Keratinocyte (primary cell): ENCODE data around the gene IARS2. TPM values are rescaled to one million over a fixed set of nuclear protein-coding genes. Genes with fewer than 3 reads are reported as not detected.

Experiments used
- DNase-seq: peaks from one replicate; pipeline ENCODE4 v3.0.0-alpha.2; 2011; ENCODE audit warnings: low read depth, missing footprints, low spot score
- FAIRE-seq: peaks from 2 replicates; lab custom pipeline; 2011; peaks lifted over from hg19 to GRCh38; lab: Jason Lieb, UNC
- H2AFZ ChIP-seq: 2 replicates; pipeline ENCODE4 v1.6.0; 2012; ENCODE audit warnings: low read length, control low read depth, inconsistent platforms; ENCODE audit not compliant: control insufficient read depth
- H3K27ac ChIP-seq: 2 replicates; pipeline ENCODE4 v1.5.1; 2011; ENCODE audit warnings: low read length; ENCODE audit not compliant: control insufficient read depth, insufficient read depth
- H3K27me3 ChIP-seq: 3 replicates; pipeline ENCODE4 v1.6.0; 2011; ENCODE audit warnings: low read length; ENCODE audit not compliant: control insufficient read depth, insufficient read depth; ENCODE audit errors: extremely low read depth
- H3K36me3 ChIP-seq, 2 experiments: 2 replicates in 1 of 2; 3 replicates in 1 of 2; pipeline ENCODE4 v1.5.1; 2011; ENCODE audit warnings: low read length in 2 of 2, mild to moderate bottlenecking in 1 of 2; ENCODE audit not compliant: control insufficient read depth in 2 of 2, insufficient read depth in 2 of 2; ENCODE audit errors: extremely low read depth in 1 of 2
- H3K4me1 ChIP-seq: 3 replicates; pipeline ENCODE4 v1.5.1; 2011; ENCODE audit warnings: low read length; ENCODE audit not compliant: control insufficient read depth, insufficient read depth; ENCODE audit errors: extremely low read depth
- H3K4me2 ChIP-seq: 3 replicates; pipeline ENCODE4 v1.6.0; 2011; ENCODE audit warnings: low read depth, low read length; ENCODE audit not compliant: control insufficient read depth, insufficient read depth; ENCODE audit errors: extremely low read depth
- H3K4me3 ChIP-seq, 3 experiments: fragments of 200-600 bp in 1 of 3; sonication (generic) in 1 of 3; 2 replicates in 2 of 3; 3 replicates in 1 of 3; pipeline ENCODE4 v1.5.1; 2011 to 2016; ENCODE audit warnings: low read length in 3 of 3, mild to moderate bottlenecking in 3 of 3, control low read depth in 2 of 3, inconsistent platforms in 1 of 3, low read depth in 1 of 3, mixed read lengths in 1 of 3, mixed run types in 1 of 3, moderate library complexity in 1 of 3; ENCODE audit not compliant: control insufficient read depth in 2 of 3, insufficient read depth in 2 of 3; ENCODE audit errors: extremely low read depth in 1 of 3
- H3K79me2 ChIP-seq: 2 replicates; pipeline ENCODE4 v1.6.0; 2012; ENCODE audit warnings: low read length; ENCODE audit not compliant: control insufficient read depth, insufficient read depth
- H3K9ac ChIP-seq: 3 replicates; pipeline ENCODE4 v1.6.0; 2011; ENCODE audit warnings: low read length; ENCODE audit not compliant: control insufficient read depth, insufficient read depth; ENCODE audit errors: extremely low read depth
- H3K9me1 ChIP-seq: 3 replicates; pipeline ENCODE4 v1.6.0; 2011; ENCODE audit warnings: low read length; ENCODE audit not compliant: control insufficient read depth, insufficient read depth; ENCODE audit errors: extremely low read depth
- H3K9me3 ChIP-seq: 2 replicates; pipeline ENCODE4 v1.5.1; 2012; ENCODE audit warnings: low read depth, low read length; ENCODE audit not compliant: control insufficient read depth
- H4K20me1 ChIP-seq: 3 replicates; pipeline ENCODE4 v1.6.0; 2011; ENCODE audit warnings: low read length; ENCODE audit not compliant: control insufficient read depth, insufficient read depth; ENCODE audit errors: extremely low read depth
- CTCF ChIP-seq, 3 experiments: IDR thresholded peaks in 1 of 3; conservative IDR thresholded peaks in 1 of 3; optimal IDR thresholded peaks in 1 of 3; 2 replicates in 2 of 3; 3 replicates in 1 of 3; pipeline versions ENCODE3 to v1.5.1; 2011; ENCODE audit warnings: low read length in 3 of 3, mild to moderate bottlenecking in 3 of 3, moderate library complexity in 2 of 3, control low read depth in 1 of 3, inconsistent platforms in 1 of 3; ENCODE audit not compliant: insufficient read depth in 2 of 3; ENCODE audit errors: extremely low read depth in 1 of 3
- EZH2 ChIP-seq: IDR thresholded peaks from one replicate; pipeline ENCODE4 v1.6.1; 2012; ENCODE audit warnings: inconsistent platforms, mild to moderate bottlenecking, low read length, moderate library complexity
- dilution Hi-C: fragments of 300-500 bp; cut with MboI; formaldehyde crosslinking; loops from one replicate; pipeline ENCODE4 v1.7.0; 2020; ENCODE audit warnings: low sequenced_read_pairs; ENCODE audit not compliant: extremely low pct_ligation_motif_present
- polyA plus RNA-seq, 5 experiments: library from polyadenylated mRNA; depleted of rRNA in 3 of 5; stranded (reverse) in 3 of 5; stranded (forward) in 1 of 5; unstranded in 1 of 5; fragments of >200 nt; gene quantifications; 1 replicate in 1 of 5; 2 replicates in 3 of 5; 3 replicates in 1 of 5; pipeline versions ENCODE4 v1.2.1 to v1.2.3, GENCODE V29; 2011 to 2012; ENCODE audit warnings: missing spikeins in 2 of 5, low read depth in 1 of 5, low replicate concordance in 1 of 5

IARS2 gene
- polyA plus RNA-seq, 1 donor (not counting 4 experiments of a cell fraction or from before 2014, with no cell fraction given), result 69.0 TPM

- H2AFZ ChIP-seq, result peak overlapping the region; percentile 99
- no peaks in the 10 kb centered on the region for H3K36me3 ChIP-seq
- no peak for DNase-seq
- no peaks in the 10 kb centered on the region for H3K4me1 ChIP-seq
- H3K79me2 ChIP-seq, result peaks cover 48% of the 10 kb centered on the region
- H3K9me3 ChIP-seq, result no peaks in the 10 kb centered on the region
- peak overlapping the region; percentile 90 for H3K9ac ChIP-seq
- no peak for TF ChIP-seq CTCF (optimal IDR thresholded peaks at IDR 0.05 in 1 of 3, IDR thresholded peaks at IDR 0.05 in 1 of 3, conservative IDR thresholded peaks at IDR 0.05 in 1 of 3; ENCODE audit: extremely low read depth in 1 of 3, insufficient read depth in 2 of 3, low read length in 3 of 3)
- TF ChIP-seq EZH2, result no peak
- dilution Hi-C loops, result no loop called here
- peak overlapping the region; percentile 95 to 97 (median 96) for H3K4me3 ChIP-seq
- no peaks in the 10 kb centered on the region for H4K20me1 ChIP-seq
- H3K27ac ChIP-seq, result peak overlapping the region; percentile 81
- no peak for FAIRE-seq
- H3K4me2 ChIP-seq, result peak overlapping the region; percentile 52
- H3K27me3 ChIP-seq, result no peaks in the 10 kb centered on the region
- no peaks in the 10 kb centered on the region for H3K9me1 ChIP-seq
These were observed 48.4 kb upstream of the IARS2 start for GRCh38 chr1:220045356-220046051.

DNA sequence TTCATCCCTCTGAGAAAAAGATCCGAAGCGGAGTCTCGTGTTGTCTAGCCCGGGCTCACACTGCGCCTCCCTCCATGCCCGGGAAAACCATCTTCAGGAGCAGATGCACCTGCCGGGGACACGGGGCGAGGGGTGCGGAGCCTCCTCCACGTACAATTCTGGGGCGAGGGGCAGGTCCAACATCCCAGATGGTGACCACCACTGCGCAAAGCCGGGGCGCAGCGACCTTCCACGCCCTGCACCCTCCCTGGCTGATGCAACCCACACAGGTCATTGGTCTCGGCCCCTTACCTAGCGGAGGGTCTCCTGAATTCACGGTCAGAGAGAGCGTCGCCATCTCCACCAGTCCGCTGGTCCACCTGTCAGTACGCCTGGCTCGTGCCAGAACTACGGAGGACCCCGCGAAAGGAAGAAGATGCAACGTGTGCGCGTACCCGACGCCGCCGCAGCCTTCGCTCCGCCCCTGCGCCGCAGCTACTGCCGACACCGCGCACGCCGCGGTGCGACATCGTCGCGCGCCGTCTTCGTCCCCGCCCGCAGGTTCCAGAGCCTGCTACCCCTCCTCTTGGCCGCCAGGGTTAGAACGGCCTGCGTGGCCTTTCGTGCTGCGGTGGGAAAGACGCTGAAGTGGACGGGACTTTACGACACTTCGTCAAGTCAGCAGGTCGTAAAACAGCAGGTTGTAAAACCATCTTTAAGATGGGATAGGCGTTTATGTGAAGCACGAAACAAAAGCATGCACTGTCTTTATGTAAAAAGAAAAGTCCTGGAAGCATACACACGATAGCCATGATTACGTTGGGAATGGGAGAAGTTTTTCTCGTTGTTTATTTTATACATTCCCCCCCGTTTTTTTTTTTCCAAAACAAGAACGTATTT lies 47.6 kb upstream of the IARS2 start, which contains the start of gene EPRS1:
TSS of gene EPRS1 (minus strand) at position 454 of the 879 bp plus-strand sequence. CDS start at position 337, 117 bp downstream.
- no peaks in the 10 kb centered on the region for H3K9me1 ChIP-seq
- no peaks in the 10 kb centered on the region for H3K27me3 ChIP-seq
- H3K4me3 ChIP-seq, result peak within 1 kb of the TSS; percentile 95 to 97 (median 96)
- no peaks in the 10 kb centered on the region for H4K20me1 ChIP-seq
- H3K9me3 ChIP-seq, result no peaks in the 10 kb centered on the region
- dilution Hi-C loops, result no loop called here
- peak within 1 kb of the TSS; percentile 90 for H3K9ac ChIP-seq
- peak within 1 kb of the TSS; percentile 99 for H2AFZ ChIP-seq
- H3K4me1 ChIP-seq, result no peaks in the 10 kb centered on the region
- H3K4me2 ChIP-seq, result peak within 1 kb of the TSS; percentile 70
- no peaks in the 10 kb centered on the region for H3K36me3 ChIP-seq
- TF ChIP-seq EZH2 (no peak), CTCF (optimal IDR thresholded peaks at IDR 0.05 in 1 of 3, IDR thresholded peaks at IDR 0.05 in 1 of 3, conservative IDR thresholded peaks at IDR 0.05 in 1 of 3; ENCODE audit: extremely low read depth in 1 of 3, insufficient read depth in 2 of 3, low read length in 3 of 3) (peak; percentile 52 to 75 (median 61))
- peak within 1 kb of the TSS; percentile 81 for H3K27ac ChIP-seq
- peak; percentile 90 for FAIRE-seq
- peaks cover 43% of the 10 kb centered on the region for H3K79me2 ChIP-seq
- peak; percentile 82 for DNase-seq
